Endothelial cell (in vitro differentiated cells): Measurements from ENCODE around the gene RFC4. TPM values are rescaled to one million over a fixed set of nuclear protein-coding genes. Genes with fewer than 3 reads are reported as not detected.

Experiments used
- DNase-seq: peaks from one replicate; pipeline ENCODE4 v3.0.0; 2021; ENCODE audit warnings: low spot score
- H3K27ac Mint-ChIP-seq: one replicate; pipeline ENCODE4 v1.8.0; 2021; ENCODE audit warnings: mixed read lengths, inconsistent platforms; ENCODE audit not compliant: unreplicated experiment
- H3K27me3 Mint-ChIP-seq: one replicate; pipeline ENCODE4 v1.8.0; 2021; ENCODE audit warnings: mild to moderate bottlenecking, moderate library complexity, mixed read lengths, inconsistent platforms; ENCODE audit not compliant: unreplicated experiment
- H3K36me3 Mint-ChIP-seq: one replicate; pipeline ENCODE4 v1.8.0; 2021; ENCODE audit warnings: mild to moderate bottlenecking, low read depth, mixed read lengths, inconsistent platforms; ENCODE audit not compliant: unreplicated experiment
- H3K4me1 Mint-ChIP-seq: one replicate; pipeline ENCODE4 v1.8.0; 2021; ENCODE audit warnings: mild to moderate bottlenecking, mixed read lengths, inconsistent platforms; ENCODE audit not compliant: unreplicated experiment
- H3K4me3 Mint-ChIP-seq: one replicate; pipeline ENCODE4 v1.8.0; 2021; ENCODE audit warnings: mild to moderate bottlenecking, mixed read lengths, inconsistent platforms; ENCODE audit not compliant: unreplicated experiment
- H3K9me3 Mint-ChIP-seq: one replicate; pipeline ENCODE4 v1.8.0; 2021; ENCODE audit warnings: mixed read lengths, inconsistent platforms; ENCODE audit not compliant: unreplicated experiment
- CTCF ChIP-seq: fragments of 200-600 bp; sonication (generic); IDR thresholded peaks from one replicate; pipeline ENCODE4 v1.5.0; 2021; ENCODE audit warnings: antibody characterized with exemption; ENCODE audit not compliant: unreplicated experiment
- total RNA-seq: library from RNA; stranded (reverse); fragmentation: NEBNext Ultra II Directional; extraction: Animal tissue kit (Norgen Biotek cat#: 25700); gene quantifications from one replicate; pipeline ENCODE4 v1.2.1, GENCODE V29; 2021; ENCODE audit not compliant: unreplicated experiment

RFC4 gene
- total RNA-seq, 1 donor from 2014 or later, result 30.2 TPM

DNA sequence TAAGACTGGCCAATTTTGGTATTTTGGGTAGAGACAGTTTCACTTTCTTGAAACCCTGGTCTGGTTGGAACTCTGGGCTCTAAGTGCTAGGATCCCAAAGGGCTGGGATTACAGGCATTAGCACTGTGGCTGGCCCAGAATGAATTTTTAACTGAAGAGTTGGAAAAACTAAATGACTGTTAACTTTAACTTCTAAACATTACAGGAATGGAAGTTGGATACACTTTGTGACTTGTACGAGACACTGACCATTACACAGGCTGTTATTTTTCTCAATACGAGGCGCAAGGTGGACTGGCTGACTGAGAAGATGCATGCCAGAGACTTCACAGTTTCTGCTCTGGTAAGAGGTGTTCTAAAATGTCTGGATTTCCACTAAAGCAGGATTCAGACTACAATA is 19.4 kb downstream of the RFC4 start:
- no peaks in the 10 kb centered on the region for H3K9me3 Mint-ChIP-seq
- TF ChIP-seq CTCF, result no peak
- no peak overlapping the region for H3K27ac Mint-ChIP-seq
- peaks cover 15% of the 10 kb centered on the region for H3K27me3 Mint-ChIP-seq
- H3K4me1 Mint-ChIP-seq, result peaks cover 43% of the 10 kb centered on the region
- DNase-seq, result no peak
- H3K36me3 Mint-ChIP-seq, result peaks cover 66% of the 10 kb centered on the region
- peak overlapping the region; percentile 62 for H3K4me3 Mint-ChIP-seq

GRCh38 chr3:186785495-186786018 is 20.7 kb downstream of the RFC4 start:
- Mint-ChIP-seq H3K4me3 (peak overlapping the region; percentile 100), H3K36me3 (peaks cover 60% of the 10 kb centered on the region), H3K27ac (no peak overlapping the region), H3K4me1 (peaks cover 43% of the 10 kb centered on the region), H3K27me3 (peaks cover 15% of the 10 kb centered on the region), H3K9me3 (no peaks in the 10 kb centered on the region)
- TF ChIP-seq CTCF, result no peak
- DNase-seq, result no peak

DNA sequence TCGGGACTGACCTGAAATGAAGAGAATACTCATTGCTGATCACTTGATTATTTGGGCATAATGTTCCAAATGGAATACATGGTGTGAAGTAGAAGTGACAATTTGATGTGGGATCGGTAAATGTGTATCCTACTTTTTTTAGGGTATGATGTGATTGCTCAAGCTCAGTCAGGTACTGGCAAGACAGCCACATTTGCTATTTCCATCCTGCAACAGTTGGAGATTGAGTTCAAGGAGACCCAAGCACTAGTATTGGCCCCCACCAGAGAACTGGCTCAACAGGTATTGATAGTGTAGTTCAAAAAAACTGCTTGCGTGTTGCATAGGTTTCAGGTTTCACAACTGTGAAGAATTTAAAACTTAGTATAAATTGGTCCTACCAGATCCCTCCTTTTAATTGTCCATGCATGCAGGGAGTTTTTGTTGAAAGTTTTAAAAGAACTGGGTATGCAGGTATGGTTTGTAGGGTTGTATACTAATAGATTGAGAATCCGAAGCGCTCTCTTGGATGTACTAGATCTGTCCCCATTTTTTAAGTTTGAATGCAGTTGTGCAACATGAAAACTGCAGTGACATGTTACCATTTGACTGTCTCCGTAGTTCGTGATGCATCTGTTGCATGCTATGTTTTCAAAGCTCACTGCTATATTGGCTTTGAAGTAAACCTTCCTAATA is 21.3 kb downstream of the RFC4 start:
- peak overlapping the region; percentile 100 for H3K27ac Mint-ChIP-seq
- TF ChIP-seq CTCF, result no peak
- DNase-seq, result no peak
- peaks cover 59% of the 10 kb centered on the region for H3K36me3 Mint-ChIP-seq
- peaks cover 15% of the 10 kb centered on the region for H3K27me3 Mint-ChIP-seq
- peaks cover 43% of the 10 kb centered on the region for H3K4me1 Mint-ChIP-seq
- H3K9me3 Mint-ChIP-seq, result no peaks in the 10 kb centered on the region
- peak overlapping the region; percentile 100 for H3K4me3 Mint-ChIP-seq

DNA sequence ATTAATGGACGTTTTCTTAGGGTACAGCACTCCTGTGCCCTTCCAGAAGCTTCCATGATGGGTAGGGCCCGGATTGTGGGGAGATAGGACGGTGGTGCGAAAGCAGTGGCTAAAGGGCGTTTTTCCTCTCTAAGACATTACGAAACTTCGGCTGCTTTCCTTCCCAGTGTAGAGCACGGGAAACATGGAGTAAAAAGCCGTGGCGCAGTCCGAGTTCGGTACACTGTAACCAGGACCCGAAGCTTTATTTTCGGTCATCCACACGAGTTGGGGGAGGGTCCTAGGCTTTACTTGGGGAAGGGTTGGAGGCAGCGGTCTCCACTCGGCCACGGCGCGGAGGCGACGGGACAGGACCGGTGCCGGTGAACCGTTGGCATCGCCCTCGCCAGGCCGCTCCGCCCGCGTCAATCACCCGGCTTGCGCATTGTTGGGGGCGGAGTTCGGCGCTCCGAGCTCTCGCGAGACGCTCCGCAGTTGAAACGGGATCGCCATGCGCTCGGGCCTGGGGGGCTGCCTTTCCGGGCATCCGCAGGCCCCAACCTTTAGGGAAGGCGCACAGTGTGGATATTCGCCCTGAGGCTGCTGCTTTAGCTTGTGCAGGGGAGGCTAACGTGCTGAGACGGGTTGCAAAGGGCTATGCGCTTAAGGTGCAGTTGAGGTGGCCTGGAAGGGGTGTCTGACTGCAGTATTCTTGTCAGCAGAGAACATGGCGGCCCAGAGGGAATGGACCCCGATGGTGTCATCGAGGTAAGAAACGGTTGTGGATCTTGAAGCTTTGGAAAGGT is 22.4 kb downstream of the RFC4 start:
- TF ChIP-seq CTCF, result no peak
- Mint-ChIP-seq H3K9me3 (no peaks in the 10 kb centered on the region), H3K4me1 (peaks cover 43% of the 10 kb centered on the region), H3K4me3 (peak overlapping the region; percentile 100), H3K27ac (peak overlapping the region; percentile 100), H3K36me3 (peaks cover 52% of the 10 kb centered on the region), H3K27me3 (peaks cover 17% of the 10 kb centered on the region)
- peak; percentile 82 for DNase-seq
